Measurements from ENCODE around the gene RALGPS1.
"Not testable (repeated sequence)": the region's sequence is repeated elsewhere in the genome, so short reads cannot be mapped to it uniquely, and the experiment has no call there.

The RALGPS1 gene

DNA sequence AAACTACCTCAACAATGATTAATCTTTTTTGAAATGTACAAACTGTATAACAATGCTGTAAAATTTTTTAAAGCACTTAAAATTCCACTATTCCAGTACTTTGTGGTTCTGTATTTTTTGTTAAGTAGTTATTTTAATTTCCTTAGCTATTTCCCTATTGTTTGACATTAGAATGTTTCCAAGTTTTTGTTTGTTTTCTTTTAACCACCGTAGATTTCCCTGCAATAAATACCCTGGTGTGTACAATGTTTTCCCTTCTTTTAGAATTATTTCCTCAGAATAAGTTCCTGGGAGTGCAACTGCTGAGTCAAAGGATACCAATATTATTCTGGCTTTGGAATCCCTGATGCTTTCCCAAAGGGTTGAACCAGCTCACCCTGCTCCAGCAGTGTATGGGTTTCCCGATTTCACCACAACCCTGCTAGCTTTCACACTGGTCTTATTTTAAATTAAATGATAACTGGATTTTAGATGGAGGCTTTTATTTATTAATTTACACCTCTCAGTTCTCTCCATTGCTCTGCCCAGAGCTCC, 228.4 kb downstream of the RALGPS1 start:
- DNase-seq (ENCODE audit: low spot score): no peak
- TF ChIP-seq, protein P1, sequence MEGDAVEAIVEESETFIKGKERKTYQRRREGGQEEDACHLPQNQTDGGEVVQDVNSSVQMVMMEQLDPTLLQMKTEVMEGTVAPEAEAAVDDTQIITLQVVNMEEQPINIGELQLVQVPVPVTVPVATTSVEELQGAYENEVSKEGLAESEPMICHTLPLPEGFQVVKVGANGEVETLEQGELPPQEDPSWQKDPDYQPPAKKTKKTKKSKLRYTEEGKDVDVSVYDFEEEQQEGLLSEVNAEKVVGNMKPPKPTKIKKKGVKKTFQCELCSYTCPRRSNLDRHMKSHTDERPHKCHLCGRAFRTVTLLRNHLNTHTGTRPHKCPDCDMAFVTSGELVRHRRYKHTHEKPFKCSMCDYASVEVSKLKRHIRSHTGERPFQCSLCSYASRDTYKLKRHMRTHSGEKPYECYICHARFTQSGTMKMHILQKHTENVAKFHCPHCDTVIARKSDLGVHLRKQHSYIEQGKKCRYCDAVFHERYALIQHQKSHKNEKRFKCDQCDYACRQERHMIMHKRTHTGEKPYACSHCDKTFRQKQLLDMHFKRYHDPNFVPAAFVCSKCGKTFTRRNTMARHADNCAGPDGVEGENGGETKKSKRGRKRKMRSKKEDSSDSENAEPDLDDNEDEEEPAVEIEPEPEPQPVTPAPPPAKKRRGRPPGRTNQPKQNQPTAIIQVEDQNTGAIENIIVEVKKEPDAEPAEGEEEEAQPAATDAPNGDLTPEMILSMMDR (IDR thresholded peaks at IDR 0.05; ENCODE audit: extremely low read depth, insufficient read depth, missing control alignments): no peak
- in situ Hi-C loops (cut with MboI; ENCODE audit: low pct_unique_long_range_greater_than_20kb, low sequenced_read_pairs, unreplicated experiment): no loop called here

DNA sequence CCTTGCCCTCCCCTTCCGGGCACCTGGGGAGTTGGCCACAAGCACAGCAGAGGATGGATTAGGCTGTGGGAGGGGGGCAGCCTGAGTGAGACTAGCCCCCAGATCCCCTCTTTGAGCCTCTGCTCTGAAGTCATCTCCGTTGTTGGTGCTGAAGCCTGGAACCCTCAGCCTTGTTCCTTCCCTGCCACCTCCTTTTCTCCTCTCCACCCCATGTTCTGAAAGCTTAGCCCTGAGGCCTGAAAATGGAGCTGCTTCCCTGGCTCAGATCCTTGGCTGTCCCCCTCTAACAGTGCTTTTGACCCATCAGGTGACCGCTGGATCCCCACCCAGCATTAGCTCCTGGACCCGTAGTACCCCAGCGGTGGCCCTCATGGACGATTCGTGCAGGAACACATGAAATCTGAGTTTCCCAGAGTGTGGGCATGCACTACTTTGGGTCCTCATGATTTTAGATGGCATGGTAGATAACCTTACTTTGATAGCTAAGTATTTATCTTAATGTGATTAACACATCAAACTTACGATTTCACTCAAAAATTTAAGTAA, 229.4 kb downstream of the RALGPS1 start:
- in situ Hi-C loops (cut with MboI; ENCODE audit: low pct_unique_long_range_greater_than_20kb, low sequenced_read_pairs, unreplicated experiment): no loop called here
- TF ChIP-seq, protein P1 (IDR thresholded peaks at IDR 0.05; ENCODE audit: extremely low read depth, insufficient read depth, missing control alignments): no peak
- DNase-seq (ENCODE audit: low spot score): no peak

DNA sequence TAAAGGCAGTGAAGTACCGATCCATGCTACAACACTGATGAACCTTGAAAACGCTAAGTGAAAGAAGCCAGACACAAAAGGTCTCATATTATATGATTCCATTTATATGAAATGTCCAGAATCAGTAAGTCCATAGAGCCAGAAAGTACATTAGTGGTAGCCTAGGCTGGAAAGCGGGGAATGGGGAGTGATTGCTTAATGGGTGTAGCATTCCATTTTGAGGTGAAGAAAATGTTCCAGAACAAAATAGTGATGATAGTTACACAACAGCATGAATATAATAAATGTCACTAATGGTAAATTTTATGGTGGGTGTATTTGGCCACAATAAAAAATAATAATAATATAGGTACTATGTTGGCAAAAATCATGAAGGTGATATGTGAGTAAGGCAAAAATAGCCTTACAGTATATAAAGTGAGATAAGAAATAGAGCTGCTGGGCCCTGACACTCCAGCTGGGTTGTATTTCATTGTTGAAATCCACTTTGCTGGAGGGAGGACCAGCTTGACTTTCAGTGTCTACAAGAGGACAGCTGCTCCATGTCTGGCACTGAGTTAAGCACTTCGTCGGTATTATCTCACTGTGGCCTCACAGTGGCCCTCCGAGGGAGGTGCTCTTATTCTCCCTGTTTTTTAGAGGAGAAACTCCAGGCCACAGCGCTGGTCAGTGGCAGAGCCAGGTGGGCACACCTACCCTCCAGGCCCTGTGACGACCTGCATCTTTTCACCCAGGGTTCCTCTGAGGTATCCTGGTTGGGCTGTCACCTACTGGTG, 230.3 kb downstream of the RALGPS1 start:
- in situ Hi-C loops (cut with MboI; ENCODE audit: low pct_unique_long_range_greater_than_20kb, low sequenced_read_pairs, unreplicated experiment): no loop called here
- TF ChIP-seq, protein P1 (IDR thresholded peaks at IDR 0.05; ENCODE audit: extremely low read depth, insufficient read depth, missing control alignments): no peak
- no peak for DNase-seq (ENCODE audit: low spot score)

DNA sequence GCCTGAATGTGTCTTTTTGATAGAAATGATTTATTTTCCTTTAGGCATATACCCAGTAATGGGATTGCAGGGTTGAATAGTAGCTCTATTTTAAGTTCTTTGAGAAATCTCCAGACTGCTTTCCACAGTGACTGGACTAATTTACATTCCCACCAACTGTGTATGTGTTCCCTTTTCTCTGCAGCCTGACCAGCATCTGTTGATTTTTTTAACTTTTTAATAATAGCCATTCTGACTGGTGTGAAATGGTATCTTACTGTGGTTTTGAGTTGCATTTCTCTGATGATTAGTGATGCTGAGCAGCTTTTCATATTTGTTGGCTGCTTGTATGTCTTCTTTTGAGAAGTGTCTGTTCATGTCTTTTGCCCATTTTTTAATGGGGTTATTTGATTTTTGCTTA, 232.3 kb downstream of the RALGPS1 start:
- in situ Hi-C loops (cut with MboI; ENCODE audit: low pct_unique_long_range_greater_than_20kb, low sequenced_read_pairs, unreplicated experiment); DNase-seq (ENCODE audit: low spot score): not testable (repeated sequence)

DNA sequence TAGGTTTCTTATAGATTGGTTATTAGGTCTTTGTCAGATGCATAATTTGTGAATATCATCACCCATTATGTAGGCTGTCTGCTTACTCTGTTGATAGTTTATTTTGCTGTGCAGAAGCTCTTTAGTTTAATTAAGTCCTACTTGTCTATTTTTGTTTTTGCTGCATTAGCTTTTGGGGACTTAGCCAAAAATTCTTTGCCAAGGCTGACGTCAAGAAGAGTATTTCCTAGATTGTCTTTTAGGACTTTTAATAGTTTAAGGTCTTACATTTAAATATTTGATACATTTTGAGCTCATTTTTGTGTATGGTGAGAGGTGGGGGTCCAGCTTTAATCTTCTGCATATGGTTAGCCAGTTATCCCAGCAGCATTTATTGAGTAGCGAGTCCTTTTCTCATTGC, 232.7 kb downstream of the RALGPS1 start:
- no peak for DNase-seq (ENCODE audit: low spot score)
- in situ Hi-C loops (cut with MboI; ENCODE audit: low pct_unique_long_range_greater_than_20kb, low sequenced_read_pairs, unreplicated experiment): no loop called here
- TF ChIP-seq, protein P1 (IDR thresholded peaks at IDR 0.05; ENCODE audit: extremely low read depth, insufficient read depth, missing control alignments): no peak

DNA sequence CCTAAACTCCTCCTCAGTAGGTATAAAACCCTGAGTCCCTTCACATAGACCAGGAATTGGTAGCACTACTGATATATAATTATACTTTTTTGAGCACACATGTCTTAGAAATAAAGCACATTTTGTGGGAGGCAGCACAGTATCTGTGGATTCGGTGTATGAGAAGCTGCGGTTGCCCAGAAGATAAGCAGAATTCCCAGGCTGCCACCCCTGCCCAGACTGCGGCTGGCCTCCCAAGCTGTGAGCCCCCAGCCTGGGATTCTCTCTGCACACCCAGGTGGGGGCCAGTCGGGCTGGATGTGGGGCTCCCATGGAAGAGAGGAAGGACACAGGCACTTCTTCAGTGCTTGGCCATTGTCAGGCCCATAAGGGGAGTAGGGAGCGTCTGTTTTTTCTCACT, 233.4 kb downstream of the RALGPS1 start:
- TF ChIP-seq, protein P1 (IDR thresholded peaks at IDR 0.05; ENCODE audit: extremely low read depth, insufficient read depth, missing control alignments): no peak
- no peak for DNase-seq (ENCODE audit: low spot score)
- in situ Hi-C loops (cut with MboI; ENCODE audit: low pct_unique_long_range_greater_than_20kb, low sequenced_read_pairs, unreplicated experiment): no loop called here

DNA sequence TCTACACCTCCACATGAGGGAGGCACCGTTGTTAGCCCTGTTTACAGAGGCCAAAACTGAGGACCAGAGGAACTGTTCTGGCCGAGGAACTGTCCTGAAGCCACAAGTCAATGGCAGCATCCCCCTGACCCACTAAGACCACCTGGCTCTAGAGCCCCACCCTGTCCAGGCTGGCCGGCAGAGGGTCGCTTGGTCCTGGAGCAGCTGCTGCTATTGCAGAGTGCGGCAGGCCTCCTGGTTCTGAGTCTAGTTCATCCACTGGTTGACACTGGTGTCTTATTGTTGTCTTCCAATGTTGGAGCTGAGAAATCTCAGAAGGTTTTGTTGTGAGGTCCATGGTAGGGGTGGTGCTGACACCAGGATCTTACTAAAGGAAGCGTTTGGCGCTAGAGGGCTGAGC, 234.4 kb downstream of the RALGPS1 start:
- in situ Hi-C loops (cut with MboI; ENCODE audit: low pct_unique_long_range_greater_than_20kb, low sequenced_read_pairs, unreplicated experiment): no loop called here
- TF ChIP-seq, protein P1 (IDR thresholded peaks at IDR 0.05; ENCODE audit: extremely low read depth, insufficient read depth, missing control alignments): no peak
- no peak for DNase-seq (ENCODE audit: low spot score)
